Measurements from ENCODE around the gene TNFRSF4.

- TF ChIP-seq BHLHE40 (IDR thresholded peaks at IDR 0.05; ENCODE audit: low read depth, low read length) (no peak), POLR2A (IDR thresholded peaks at IDR 0.05; ENCODE audit: low read length) (no peak), HOXA7 (CRISPR knock-in tag; IDR thresholded peaks at IDR 0.05) (no peak), BCL3 (IDR thresholded peaks at IDR 0.05) (no peak), CTCF (IDR thresholded peaks at IDR 0.05) (no peak), SMC3 (IDR thresholded peaks at IDR 0.05) (no peak), KDM1A (IDR thresholded peaks at IDR 0.05; ENCODE audit: low read depth) (no peak), HES2 (IDR thresholded peaks at IDR 0.05) (no peak), USF2 (IDR thresholded peaks at IDR 0.05) (no peak), CHD4 (IDR thresholded peaks at IDR 0.05; ENCODE audit: borderline replicate concordance) (no peak), HDAC2 (IDR thresholded peaks at IDR 0.05) (no peak), ZFP36 (IDR thresholded peaks at IDR 0.05; ENCODE audit: borderline replicate concordance, partially characterized antibody) (no peak)
Measured at GRCh38 chr1:1168451-1169411, 45.2 kb downstream of the TNFRSF4 start.

Measured in A549 (cell line).